GM12892 (cell line): ENCODE measurements around the gene ABCB1.

Experiments
- DNase-seq: peaks from one replicate; pipeline ENCODE4 v3.0.0; 2011; ENCODE audit not compliant: insufficient read length
- FAIRE-seq: peaks from 2 replicates; lab custom pipeline; 2011; peaks lifted over from hg19 to GRCh38; lab: Jason Lieb, UNC
- POLR2A ChIP-seq: IDR thresholded peaks from 2 replicates; pipeline ENCODE4 v1.6.1; 2011; ENCODE audit warnings: low read depth, low read length, control low read depth
- POLR2AphosphoS5 ChIP-seq: IDR thresholded peaks from 2 replicates; pipeline ENCODE4 v1.6.1; 2011; ENCODE audit warnings: low read depth, low read length, control low read depth
- TAF1 ChIP-seq: IDR thresholded peaks from 2 replicates; pipeline ENCODE4 v1.6.1; 2011; ENCODE audit warnings: low read depth, mild to moderate bottlenecking, control low read depth, low read length, borderline replicate concordance

ABCB1 gene

DNA sequence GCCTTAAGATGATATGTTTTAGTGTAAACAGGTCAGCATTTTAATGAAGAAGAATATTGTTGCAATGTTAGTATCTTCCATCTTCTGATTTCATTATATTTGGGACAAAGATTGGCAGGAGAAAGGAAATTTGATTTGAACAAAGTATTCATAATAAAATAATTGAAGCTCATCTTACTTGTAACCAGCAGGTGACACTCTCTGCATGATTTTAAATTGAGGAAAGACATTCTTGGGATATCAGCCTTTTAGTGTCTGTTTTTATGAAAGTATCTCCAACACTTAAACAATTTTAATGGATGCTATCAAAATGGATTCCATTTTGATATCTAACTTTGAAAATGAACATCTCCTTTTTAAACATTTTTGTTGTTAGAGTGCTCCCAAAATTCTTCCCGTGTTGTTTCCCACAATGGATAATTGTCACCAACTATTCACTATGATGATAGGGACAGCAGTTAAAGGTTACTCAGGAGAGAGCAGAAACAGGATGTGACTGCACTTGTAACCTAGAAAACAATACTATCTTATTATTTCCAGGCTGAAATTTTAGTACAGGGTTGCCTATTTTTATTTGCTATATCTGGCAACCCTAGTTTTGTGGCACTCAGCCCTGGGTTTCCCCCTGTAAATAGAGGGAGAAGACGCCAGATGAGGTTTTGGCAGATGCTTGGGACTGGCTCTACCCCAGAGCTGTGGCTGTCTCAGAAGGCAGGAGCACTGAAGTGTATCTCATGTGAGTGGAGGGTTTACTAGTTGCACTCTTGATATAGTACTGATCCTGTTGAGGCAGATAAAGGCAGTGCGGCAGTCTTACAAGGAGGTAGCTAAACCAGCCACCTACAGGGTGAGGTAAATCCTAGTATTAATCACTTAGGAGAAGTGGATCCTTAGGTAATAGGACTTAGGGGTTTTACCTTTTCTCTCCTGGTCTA, 94.2 kb downstream of the ABCB1 start:
- no peak for DNase-seq
- TF ChIP-seq POLR2A: no peak
- no peak for TF ChIP-seq POLR2AphosphoS5
- no peak for TF ChIP-seq TAF1
- FAIRE-seq: no peak

DNA sequence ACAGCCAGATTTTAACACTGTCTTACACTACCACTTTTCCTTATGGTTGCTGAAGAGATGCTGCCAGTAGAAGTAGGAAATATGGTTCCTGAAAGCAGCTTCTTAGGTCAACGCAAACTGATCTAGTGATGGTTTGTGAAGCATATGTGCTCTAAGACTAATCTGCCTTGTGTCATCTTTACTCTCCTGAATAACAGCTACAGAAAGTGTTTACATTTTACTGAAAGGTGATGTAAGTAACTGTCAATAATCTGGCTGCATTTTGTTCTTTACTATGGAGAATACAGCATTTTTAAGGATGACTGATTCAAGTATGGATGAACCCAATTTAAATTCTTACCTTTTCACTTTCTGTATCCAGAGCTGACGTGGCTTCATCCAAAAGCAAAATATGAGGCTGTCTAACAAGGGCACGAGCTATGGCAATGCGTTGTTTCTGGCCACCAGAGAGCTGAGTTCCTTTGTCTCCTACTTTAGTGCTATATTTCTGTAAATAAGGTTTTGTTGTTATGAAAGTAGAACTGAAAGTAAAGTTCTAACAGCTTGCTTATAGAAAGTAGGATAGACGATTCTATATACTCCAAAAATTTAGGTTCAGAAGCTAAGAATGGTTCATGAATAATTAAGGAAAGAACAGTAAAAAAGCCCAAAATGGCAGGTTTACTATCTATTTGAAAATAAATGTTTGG, 95.0 kb downstream of the ABCB1 start:
- DNase-seq (no peak), FAIRE-seq (peak; percentile 24)
- TF ChIP-seq POLR2A (no peak), TAF1 (no peak), POLR2AphosphoS5 (no peak)

DNA sequence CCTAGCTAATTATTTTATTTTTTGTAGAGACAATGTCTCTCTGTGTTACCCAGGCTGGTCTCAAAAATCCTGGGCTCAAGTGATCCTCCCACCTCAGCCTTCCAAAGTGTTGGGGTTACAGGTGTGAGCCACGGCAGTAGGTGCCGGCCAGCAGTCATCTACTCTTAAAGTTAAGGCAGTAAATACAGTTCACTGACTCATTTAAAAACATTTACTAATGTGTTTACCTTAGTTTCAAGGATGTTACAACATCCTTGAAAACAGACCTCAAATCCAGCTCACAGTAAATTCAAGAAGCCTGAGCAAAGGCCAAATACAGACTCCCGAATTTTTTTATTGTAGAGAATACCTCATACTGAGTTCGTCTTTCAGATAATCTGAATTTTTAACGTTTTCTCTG, 95.6 kb downstream of the ABCB1 start:
- no peak for TF ChIP-seq TAF1
- no peak for TF ChIP-seq POLR2AphosphoS5
- no peak for TF ChIP-seq POLR2A
- no peak for DNase-seq
- FAIRE-seq: no peak

DNA sequence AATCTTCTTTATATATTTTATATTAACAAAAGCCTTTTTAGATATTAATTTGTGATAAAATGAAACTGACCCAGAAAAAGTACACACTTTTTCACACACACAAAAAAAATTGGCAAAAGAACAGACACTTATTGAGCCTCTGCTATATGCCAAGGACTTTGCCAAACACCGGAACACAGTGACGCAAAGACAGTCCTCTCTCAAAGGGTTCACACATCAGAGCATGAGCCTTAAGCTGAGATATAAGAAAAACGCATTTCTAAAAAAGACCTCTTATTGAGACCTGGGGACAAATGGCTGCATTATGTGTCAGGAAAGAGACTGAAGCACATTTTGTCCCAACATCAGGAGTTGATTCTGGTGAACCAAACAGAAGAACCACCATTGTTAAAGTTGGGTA, 101.2 kb downstream of the ABCB1 start:
- no peak for TF ChIP-seq POLR2A
- FAIRE-seq (no peak), DNase-seq (no peak)

DNA sequence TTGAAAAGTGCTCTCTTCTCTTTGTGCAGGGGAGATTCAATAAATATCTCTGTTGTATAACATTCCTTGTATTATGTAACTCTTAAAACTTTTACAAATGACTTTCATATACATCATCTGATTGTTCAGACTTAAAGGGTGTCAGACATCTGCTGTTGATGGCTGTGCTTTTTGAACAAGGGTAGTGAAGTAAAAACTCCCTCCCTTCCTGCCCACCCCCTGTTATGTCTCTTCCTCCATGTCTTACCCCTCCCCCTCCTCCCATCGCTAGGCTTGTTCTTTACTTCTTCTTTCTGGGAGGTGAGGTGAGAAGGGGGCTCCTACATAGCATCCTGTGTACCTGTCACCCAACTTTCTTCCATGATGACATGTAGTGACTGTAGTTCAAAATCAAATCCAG, 101.8 kb downstream of the ABCB1 start:
- TF ChIP-seq POLR2A (no peak), TAF1 (no peak), POLR2AphosphoS5 (no peak)
- FAIRE-seq (peak; percentile 92), DNase-seq (no peak)

DNA sequence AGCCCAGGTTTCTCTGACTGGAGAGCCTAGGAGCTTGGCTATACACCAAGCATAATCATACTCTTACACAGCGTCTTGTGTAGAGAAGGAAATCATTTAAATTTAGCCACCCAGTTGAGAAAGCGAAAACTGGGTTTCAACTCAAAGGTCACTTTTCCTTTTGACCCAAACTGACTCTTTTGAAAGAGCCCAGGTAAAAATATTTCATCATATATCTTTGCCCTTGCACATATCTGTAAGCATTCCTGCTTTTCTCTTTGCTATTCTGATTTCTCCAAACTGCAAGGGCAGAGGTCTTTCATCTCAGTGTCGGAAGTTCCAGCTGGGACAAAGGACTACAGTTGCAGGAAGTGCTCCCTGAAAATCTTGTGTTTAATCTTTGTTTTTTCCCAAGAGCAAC, 103.2 kb downstream of the ABCB1 start:
- FAIRE-seq (no peak), DNase-seq (no peak)
- TF ChIP-seq TAF1 (no peak), POLR2AphosphoS5 (no peak), POLR2A (no peak)

DNA sequence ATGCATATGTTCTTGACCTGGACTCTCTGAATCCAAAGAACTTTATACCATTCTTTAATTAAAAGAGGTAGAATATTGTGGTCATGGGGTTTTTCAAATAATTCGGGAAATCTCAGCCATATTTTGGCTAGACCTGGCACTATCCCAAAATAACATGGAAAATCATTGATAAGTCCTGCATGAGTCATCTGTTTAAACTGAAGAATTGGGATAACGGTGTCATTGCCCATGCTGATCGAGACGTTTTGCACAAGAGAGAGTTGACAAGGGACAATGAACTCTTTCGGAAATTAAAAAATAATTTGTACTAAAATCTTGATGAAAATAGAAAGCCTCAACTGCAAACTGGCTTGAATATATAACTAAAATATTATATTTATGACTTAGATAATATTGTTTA, 105.3 kb downstream of the ABCB1 start:
- DNase-seq (no peak), FAIRE-seq (no peak)
- no peak for TF ChIP-seq TAF1
- no peak for TF ChIP-seq POLR2AphosphoS5
- no peak for TF ChIP-seq POLR2A

DNA sequence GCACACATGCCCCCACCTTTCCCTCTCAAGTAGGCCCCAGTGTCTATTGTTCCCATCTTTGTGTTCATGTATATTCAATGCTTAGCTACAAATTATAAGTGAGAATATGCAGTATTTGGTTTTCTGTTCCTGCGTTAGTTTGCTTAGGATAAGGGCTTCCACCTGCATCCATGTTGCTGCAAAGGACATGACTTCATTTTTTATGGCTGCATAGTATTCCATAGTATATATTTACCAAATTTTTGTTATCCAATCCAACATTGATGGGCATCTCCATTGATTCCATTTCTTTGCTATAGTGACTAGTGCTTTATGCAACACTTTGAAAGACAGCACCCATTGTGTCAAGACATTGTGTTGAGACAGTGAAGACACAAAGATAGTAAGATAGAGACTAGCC, 106.2 kb downstream of the ABCB1 start:
- FAIRE-seq: no peak
- no peak for DNase-seq
- TF ChIP-seq TAF1 (no peak), POLR2AphosphoS5 (no peak), POLR2A (no peak)

DNA sequence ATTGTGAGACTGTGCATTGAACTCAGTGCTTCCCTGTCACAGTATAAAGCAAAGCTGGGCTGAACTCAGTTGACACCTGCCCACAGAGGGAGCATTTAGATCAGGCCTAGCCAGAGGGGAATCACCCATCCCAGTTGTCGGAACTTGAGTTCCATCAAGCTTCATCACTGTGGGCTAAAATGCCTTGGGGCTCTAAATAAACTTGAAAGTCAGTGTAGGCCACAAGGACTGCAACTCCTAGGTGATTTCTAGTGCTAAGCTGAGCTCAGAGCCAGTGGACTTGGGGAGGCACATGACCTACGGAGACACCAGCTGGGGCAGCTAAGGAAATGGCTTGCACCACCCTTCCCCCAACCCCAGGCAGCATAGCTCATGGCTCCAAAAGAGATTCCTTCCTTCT, 117.6 kb downstream of the ABCB1 start:
- DNase-seq: no peak
- FAIRE-seq: no peak
- no peak for TF ChIP-seq TAF1
- no peak for TF ChIP-seq POLR2A
- TF ChIP-seq POLR2AphosphoS5: no peak

DNA sequence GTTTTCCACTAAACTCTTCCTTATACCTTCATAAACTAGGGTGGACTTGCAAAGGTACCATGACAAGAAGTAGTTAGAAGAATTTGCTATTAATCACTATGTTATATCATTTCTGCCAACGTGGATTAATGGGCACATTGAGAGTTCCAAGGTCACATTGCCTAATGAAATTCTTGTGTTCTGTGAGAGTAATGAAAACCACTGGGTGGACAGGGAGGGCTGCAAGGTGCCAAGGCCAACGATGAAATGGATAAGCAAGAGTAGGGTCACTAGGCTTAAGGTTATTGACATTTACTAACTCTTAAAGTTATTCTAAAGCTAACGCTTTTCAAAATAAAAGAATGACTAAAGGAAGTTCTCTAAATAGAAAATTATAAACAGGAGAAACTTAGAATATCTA, 118.6 kb downstream of the ABCB1 start:
- FAIRE-seq (no peak), DNase-seq (no peak)
- TF ChIP-seq POLR2AphosphoS5: no peak
- no peak for TF ChIP-seq POLR2A

DNA sequence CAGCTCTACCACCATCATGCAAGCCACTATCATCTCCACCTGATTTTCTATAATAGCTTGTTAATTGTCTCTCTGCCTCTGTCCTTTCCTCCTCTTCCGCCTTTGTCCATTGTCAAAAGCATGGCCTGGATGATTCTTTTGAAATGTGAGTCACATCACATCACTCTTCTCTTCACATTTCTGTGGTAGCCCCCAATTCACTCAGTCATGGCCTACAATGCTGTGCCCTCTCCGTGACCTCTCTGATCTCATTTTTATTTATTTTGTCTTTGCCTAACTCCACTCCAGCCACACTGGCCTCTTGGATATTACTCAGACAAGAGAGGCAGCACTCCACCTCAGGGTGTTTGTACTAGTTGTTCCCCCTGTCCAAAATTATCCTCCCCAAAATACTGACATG, 120.3 kb downstream of the ABCB1 start:
- TF ChIP-seq TAF1: no peak
- TF ChIP-seq POLR2A: no peak
- no peak for TF ChIP-seq POLR2AphosphoS5
- FAIRE-seq: no peak
- no peak for DNase-seq

DNA sequence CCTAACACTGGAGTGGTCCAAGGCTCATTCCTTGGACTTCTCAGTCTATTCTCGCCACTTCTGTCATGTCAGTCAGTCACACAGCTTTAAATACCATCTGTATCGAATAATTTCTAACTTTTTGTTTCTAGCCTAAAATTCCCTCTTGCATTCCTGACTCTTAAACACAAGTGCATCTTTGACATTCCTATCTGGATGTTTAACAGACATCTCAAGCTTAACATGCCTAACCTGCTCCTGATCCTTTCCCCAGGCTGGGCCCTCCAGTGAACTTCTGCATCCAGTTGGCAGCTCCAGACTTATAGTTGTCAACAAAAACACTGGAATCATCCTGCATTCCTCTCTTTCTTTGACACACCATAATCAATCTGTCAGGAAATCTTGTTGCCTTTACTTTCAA, 120.7 kb downstream of the ABCB1 start:
- DNase-seq (no peak), FAIRE-seq (no peak)
- TF ChIP-seq POLR2A (no peak), POLR2AphosphoS5 (no peak), TAF1 (no peak)
